ENCODE data around the gene SUV39H1. TPM values are rescaled to one million over a fixed set of nuclear protein-coding genes. Genes with fewer than 3 reads are reported as not detected.
"Not testable (repeated sequence)": the region's sequence is repeated elsewhere in the genome, so short reads cannot be mapped to it uniquely, and the experiment has no call there.

The SUV39H1 gene, protein sequence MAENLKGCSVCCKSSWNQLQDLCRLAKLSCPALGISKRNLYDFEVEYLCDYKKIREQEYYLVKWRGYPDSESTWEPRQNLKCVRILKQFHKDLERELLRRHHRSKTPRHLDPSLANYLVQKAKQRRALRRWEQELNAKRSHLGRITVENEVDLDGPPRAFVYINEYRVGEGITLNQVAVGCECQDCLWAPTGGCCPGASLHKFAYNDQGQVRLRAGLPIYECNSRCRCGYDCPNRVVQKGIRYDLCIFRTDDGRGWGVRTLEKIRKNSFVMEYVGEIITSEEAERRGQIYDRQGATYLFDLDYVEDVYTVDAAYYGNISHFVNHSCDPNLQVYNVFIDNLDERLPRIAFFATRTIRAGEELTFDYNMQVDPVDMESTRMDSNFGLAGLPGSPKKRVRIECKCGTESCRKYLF
- total RNA-seq: 2.5 and 2.7 TPM in 2 replicates

DNA sequence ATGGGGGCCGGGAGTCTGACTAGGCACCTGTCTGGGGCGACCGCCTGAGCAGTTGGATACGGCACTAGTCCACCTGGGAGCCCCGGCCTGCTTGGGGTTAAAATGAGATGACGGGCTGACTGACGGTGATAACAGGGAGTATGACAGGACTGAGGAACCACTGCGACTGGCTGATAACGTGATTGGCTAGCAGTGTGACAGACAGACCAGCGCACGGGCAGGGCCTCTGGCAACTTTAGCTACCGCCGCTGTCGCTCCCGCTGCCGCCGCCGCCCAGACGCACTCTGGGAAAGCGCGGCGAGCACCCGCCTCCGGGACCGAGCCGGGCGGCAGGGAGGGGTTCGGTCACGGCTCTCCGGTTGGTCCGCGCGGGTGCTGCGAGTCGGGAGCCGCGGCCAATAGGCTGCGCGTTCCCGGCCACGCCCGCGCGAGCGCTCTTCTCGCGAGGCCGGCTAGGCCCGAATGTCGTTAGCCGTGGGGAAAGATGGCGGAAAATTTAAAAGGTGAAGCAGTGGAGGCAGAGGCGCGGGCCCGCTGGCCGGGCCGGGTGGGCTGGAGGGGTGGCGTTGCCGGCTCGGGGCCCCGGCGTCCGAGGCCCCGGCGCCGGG, at the start of gene SUV39H1:
SUV39H1 (plus strand) TSS at position 434 of the 608 bp plus-strand sequence; CDS start at position 485, 51 bp downstream.
- Histone ChIP-seq H3K4me1 (ENCODE audit: insufficient read depth, low read length) (peaks cover 12% of the 10 kb centered on the region), H3K79me2 (ENCODE audit: insufficient read depth, low read length) (peaks cover 6% of the 10 kb centered on the region), H3K27ac (ENCODE audit: low read depth, low read length) (peak within 1 kb of the TSS; percentile 63), H2AFZ (ENCODE audit: low read length) (peak within 1 kb of the TSS; percentile 92), H3K9me3 (ENCODE audit: low read depth, low read length) (no peaks in the 10 kb centered on the region), H3K4me2 (ENCODE audit: insufficient read depth, low read length) (peak within 1 kb of the TSS; percentile 90), H3K27me3 (ENCODE audit: insufficient read depth, low read length) (no peaks in the 10 kb centered on the region), H4K20me1 (ENCODE audit: insufficient read depth, low read length) (no peaks in the 10 kb centered on the region), H3K4me3 (ENCODE audit: insufficient read depth, low read length) (peak within 1 kb of the TSS; percentile 75), H3K36me3 (ENCODE audit: insufficient read depth, low read length) (no peaks in the 10 kb centered on the region)
- TF ChIP-seq, protein P1, sequence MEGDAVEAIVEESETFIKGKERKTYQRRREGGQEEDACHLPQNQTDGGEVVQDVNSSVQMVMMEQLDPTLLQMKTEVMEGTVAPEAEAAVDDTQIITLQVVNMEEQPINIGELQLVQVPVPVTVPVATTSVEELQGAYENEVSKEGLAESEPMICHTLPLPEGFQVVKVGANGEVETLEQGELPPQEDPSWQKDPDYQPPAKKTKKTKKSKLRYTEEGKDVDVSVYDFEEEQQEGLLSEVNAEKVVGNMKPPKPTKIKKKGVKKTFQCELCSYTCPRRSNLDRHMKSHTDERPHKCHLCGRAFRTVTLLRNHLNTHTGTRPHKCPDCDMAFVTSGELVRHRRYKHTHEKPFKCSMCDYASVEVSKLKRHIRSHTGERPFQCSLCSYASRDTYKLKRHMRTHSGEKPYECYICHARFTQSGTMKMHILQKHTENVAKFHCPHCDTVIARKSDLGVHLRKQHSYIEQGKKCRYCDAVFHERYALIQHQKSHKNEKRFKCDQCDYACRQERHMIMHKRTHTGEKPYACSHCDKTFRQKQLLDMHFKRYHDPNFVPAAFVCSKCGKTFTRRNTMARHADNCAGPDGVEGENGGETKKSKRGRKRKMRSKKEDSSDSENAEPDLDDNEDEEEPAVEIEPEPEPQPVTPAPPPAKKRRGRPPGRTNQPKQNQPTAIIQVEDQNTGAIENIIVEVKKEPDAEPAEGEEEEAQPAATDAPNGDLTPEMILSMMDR (IDR thresholded peaks at IDR 0.05; ENCODE audit: extremely low read depth, low read depth, low read length): no peak
- peak; percentile 100 for DNase-seq (ENCODE audit: insufficient read length, low spot score, missing footprints)

DNA sequence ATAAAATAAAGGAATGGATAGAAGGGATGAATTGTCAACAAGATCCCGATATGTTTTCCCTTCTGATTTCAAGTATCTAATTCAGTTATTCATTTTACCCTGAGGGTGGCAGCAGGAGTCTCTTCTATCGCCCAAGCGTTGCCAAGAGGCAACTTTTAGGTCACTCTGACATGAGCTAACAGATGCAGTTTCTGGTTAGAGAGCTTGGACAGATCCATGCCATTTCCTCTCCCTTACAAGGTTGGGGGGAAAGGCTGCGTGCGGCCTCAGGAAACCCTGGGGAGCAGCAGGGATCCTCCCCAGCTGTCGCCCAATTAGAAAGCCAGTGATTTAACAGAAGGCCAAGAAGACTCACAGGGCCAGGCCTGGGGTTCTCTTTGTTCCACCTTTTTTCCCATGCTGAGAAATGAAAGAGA, 48.2 kb upstream of the SUV39H1 start:
- Histone ChIP-seq H4K20me1 (ENCODE audit: insufficient read depth, low read length) (no peaks in the 10 kb centered on the region), H3K4me1 (ENCODE audit: insufficient read depth, low read length) (no peaks in the 10 kb centered on the region), H3K9me3 (ENCODE audit: low read depth, low read length) (no peaks in the 10 kb centered on the region), H2AFZ (ENCODE audit: low read length) (no peak overlapping the region), H3K4me2 (ENCODE audit: insufficient read depth, low read length) (no peak overlapping the region), H3K27me3 (ENCODE audit: insufficient read depth, low read length) (peaks cover 5% of the 10 kb centered on the region), H3K4me3 (ENCODE audit: insufficient read depth, low read length) (no peak overlapping the region), H3K27ac (ENCODE audit: low read depth, low read length) (no peak overlapping the region), H3K79me2 (ENCODE audit: insufficient read depth, low read length) (no peaks in the 10 kb centered on the region), H3K36me3 (ENCODE audit: insufficient read depth, low read length) (no peaks in the 10 kb centered on the region)
- DNase-seq (ENCODE audit: insufficient read length, low spot score, missing footprints): peak; percentile 83
- TF ChIP-seq, protein P1 (IDR thresholded peaks at IDR 0.05; ENCODE audit: extremely low read depth, low read depth, low read length): peak; percentile 41

GRCh38 chrX:48649102-48649501, 47.4 kb upstream of the SUV39H1 start:
- Histone ChIP-seq H3K36me3 (ENCODE audit: insufficient read depth, low read length) (no peaks in the 10 kb centered on the region), H3K9me3 (ENCODE audit: low read depth, low read length) (no peaks in the 10 kb centered on the region), H3K27me3 (ENCODE audit: insufficient read depth, low read length) (peaks cover 10% of the 10 kb centered on the region), H3K79me2 (ENCODE audit: insufficient read depth, low read length) (no peaks in the 10 kb centered on the region), H3K27ac (ENCODE audit: low read depth, low read length) (no peak overlapping the region), H4K20me1 (ENCODE audit: insufficient read depth, low read length) (no peaks in the 10 kb centered on the region), H3K4me3 (ENCODE audit: insufficient read depth, low read length) (no peak overlapping the region), H2AFZ (ENCODE audit: low read length) (no peak overlapping the region), H3K4me2 (ENCODE audit: insufficient read depth, low read length) (no peak overlapping the region), H3K4me1 (ENCODE audit: insufficient read depth, low read length) (no peaks in the 10 kb centered on the region)
- DNase-seq (ENCODE audit: insufficient read length, low spot score, missing footprints): no peak
- TF ChIP-seq, protein P1 (IDR thresholded peaks at IDR 0.05; ENCODE audit: extremely low read depth, low read depth, low read length): no peak

GRCh38 chrX:48652055-48652579, 44.4 kb upstream of the SUV39H1 start:
- H3K79me2 ChIP-seq (ENCODE audit: insufficient read depth, low read length); H3K4me2 ChIP-seq (ENCODE audit: insufficient read depth, low read length); H3K36me3 ChIP-seq (ENCODE audit: insufficient read depth, low read length); H3K9me3 ChIP-seq (ENCODE audit: low read depth, low read length); H3K4me1 ChIP-seq (ENCODE audit: insufficient read depth, low read length); DNase-seq (ENCODE audit: insufficient read length, low spot score, missing footprints); H2AFZ ChIP-seq (ENCODE audit: low read length); H3K4me3 ChIP-seq (ENCODE audit: insufficient read depth, low read length); H4K20me1 ChIP-seq (ENCODE audit: insufficient read depth, low read length); H3K27ac ChIP-seq (ENCODE audit: low read depth, low read length): not testable (repeated sequence)
- H3K27me3 ChIP-seq (ENCODE audit: insufficient read depth, low read length): peaks cover 13% of the 10 kb centered on the region

DNA sequence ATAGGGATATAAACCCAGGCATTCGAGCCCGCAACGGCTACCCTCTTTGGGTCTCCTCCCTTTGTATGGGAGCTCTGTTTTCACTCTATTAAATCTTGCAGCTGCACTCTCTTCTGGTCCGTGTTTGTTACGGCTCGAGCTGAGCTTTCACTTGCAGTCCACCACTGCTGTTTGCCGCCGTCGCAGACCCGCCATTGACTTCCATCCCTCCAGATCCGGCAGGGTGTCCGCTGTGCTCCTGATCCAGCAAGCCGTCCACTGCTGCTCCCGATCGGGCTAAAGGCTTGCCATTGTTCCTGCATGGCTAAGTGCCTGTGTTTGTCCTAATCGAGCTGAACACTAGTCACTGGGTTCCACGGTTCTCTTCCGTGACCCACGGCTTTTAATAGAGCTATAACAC, 41.8 kb upstream of the SUV39H1 start:
- not testable (repeated sequence) for DNase-seq (ENCODE audit: insufficient read length, low spot score, missing footprints); H3K4me1 ChIP-seq (ENCODE audit: insufficient read depth, low read length)
- peaks cover 13% of the 10 kb centered on the region for H3K27me3 ChIP-seq (ENCODE audit: insufficient read depth, low read length)

GRCh38 chrX:48659686-48660085, 36.8 kb upstream of the SUV39H1 start:
- H4K20me1 ChIP-seq (ENCODE audit: insufficient read depth, low read length); DNase-seq (ENCODE audit: insufficient read length, low spot score, missing footprints); H3K4me3 ChIP-seq (ENCODE audit: insufficient read depth, low read length); H3K4me2 ChIP-seq (ENCODE audit: insufficient read depth, low read length); H3K27me3 ChIP-seq (ENCODE audit: insufficient read depth, low read length); H3K79me2 ChIP-seq (ENCODE audit: insufficient read depth, low read length); H3K9me3 ChIP-seq (ENCODE audit: low read depth, low read length); H3K36me3 ChIP-seq (ENCODE audit: insufficient read depth, low read length); H3K27ac ChIP-seq (ENCODE audit: low read depth, low read length); H3K4me1 ChIP-seq (ENCODE audit: insufficient read depth, low read length); H2AFZ ChIP-seq (ENCODE audit: low read length): not testable (repeated sequence)

More for the DNA sequence above, 41.8 kb upstream of the SUV39H1 start:
- not testable (repeated sequence) for H3K27ac ChIP-seq (ENCODE audit: low read depth, low read length); H3K4me2 ChIP-seq (ENCODE audit: insufficient read depth, low read length); H2AFZ ChIP-seq (ENCODE audit: low read length); H3K79me2 ChIP-seq (ENCODE audit: insufficient read depth, low read length); H3K4me3 ChIP-seq (ENCODE audit: insufficient read depth, low read length); H4K20me1 ChIP-seq (ENCODE audit: insufficient read depth, low read length); H3K36me3 ChIP-seq (ENCODE audit: insufficient read depth, low read length); H3K9me3 ChIP-seq (ENCODE audit: low read depth, low read length)
